Measurements from ENCODE around the gene CTNNA3. TPM values are rescaled to one million over a fixed set of nuclear protein-coding genes. Genes with fewer than 3 reads are reported as not detected.
"Not testable (repeated sequence)": the region's sequence is repeated elsewhere in the genome, so short reads cannot be mapped to it uniquely, and the experiment has no call there.

CTNNA3 gene
- total RNA-seq, result not detected
- polyA plus RNA-seq, result not detected
- 0 to 2.0 (median 0.21) reads per million in 6 experiments for total RNA-seq

DNA sequence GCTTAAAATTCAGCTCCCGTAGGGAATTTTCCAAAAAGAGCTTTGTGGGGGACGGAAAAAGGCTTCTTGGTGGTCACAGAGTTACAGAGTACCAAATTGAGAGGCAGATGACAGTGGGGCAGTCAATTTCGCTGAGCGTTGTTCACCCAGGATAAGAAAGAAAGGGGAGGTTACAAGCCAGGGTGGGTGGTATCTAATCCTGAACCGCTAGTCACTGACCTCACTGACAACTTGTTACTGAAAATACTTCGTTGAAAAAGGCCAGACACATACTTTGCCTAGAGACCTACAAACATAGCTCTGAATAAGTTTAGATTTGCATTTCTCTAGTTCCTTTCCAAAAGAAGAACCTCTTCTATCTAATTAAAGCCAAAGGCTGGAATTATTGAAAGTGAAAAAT, at the start of gene CTNNA3:
Gene CTNNA3 (minus strand): TSS at position 167 of the 400 bp plus-strand sequence.
- ATAC-seq (no peak), DNase-seq (no peak)
- Mint-ChIP-seq H3K27me3 (peaks cover 12 to 37% (median 25%) of the 10 kb centered on the region in 5 donors), H3K4me1 (peaks cover 0 to 6% (median 0%) of the 10 kb centered on the region in 4 donors), H3K4me3 (no peak within 1 kb of the TSS), H3K9me3 (peaks cover 0 to 2% (median 0%) of the 10 kb centered on the region in 9 donors), H3K36me3 (peaks cover 0 to under 1% (median 0%) of the 10 kb centered on the region in 3 donors), H3K27ac (peak within 1 kb of the TSS in 1 of 10 donors; percentile 28)
- POLR2A ChIA-PET, result no interaction called here

DNA sequence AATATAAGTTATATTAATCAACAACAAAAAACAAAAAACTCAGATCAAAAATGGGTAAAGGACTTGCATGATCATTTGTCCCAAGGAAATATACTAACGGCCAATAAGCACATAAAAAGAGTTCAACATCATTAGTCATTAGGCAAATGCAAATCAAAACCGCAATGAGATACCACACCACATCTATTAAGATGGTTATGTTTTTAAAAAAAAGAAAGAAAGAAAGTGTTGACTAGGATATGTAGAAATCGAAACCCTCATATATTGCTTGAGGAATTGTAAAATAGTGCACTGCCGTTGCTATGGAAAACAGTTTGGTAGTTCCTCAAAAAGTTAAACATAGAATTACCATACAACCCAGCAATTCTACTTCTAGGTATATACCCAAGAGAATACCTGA, 39.4 kb upstream of the CTNNA3 start:
- Mint-ChIP-seq H3K4me3 (no peak overlapping the region), H3K4me1 (peaks cover 0 to 2% (median 0%) of the 10 kb centered on the region in 4 donors), H3K27ac (no peak overlapping the region), H3K27me3 (peaks cover 2 to 19% (median 10%) of the 10 kb centered on the region in 5 donors), H3K36me3 (peaks cover 1 to 5% (median 2%) of the 10 kb centered on the region in 3 donors), H3K9me3 (peaks cover 0 to 12% (median 6%) of the 10 kb centered on the region in 9 donors)
- DNase-seq (no peak), ATAC-seq (no peak)
- POLR2A ChIA-PET, result no interaction called here

DNA sequence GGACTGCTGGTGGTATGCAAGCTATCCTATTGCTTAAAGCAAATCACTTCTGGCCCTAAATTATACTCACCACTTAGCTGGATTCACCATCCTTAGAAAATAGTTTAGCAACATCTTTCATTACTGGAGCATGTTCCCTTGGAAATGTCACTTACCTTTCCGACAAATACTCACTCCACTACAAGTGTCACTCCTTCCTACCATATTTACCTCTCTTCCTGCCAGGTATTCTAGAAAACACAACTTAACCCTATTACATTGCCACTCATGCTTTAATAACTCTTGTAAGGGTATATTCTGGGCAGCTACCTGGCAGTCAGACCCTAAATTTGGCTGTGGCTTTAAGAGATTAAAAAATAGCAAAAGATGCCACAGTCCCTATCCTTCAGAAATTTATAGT, 37.5 kb upstream of the CTNNA3 start:
- ATAC-seq (no peak), DNase-seq (no peak)
- peaks cover 0 to 4% (median 0%) of the 10 kb centered on the region in 9 donors for H3K9me3 Mint-ChIP-seq
- H3K4me3 Mint-ChIP-seq, result no peak overlapping the region
- H3K27ac Mint-ChIP-seq, result no peak overlapping the region
- H3K4me1 Mint-ChIP-seq, result peaks cover 0 to 4% (median 0%) of the 10 kb centered on the region in 4 donors
- POLR2A ChIA-PET, result no interaction called here
- H3K27me3 Mint-ChIP-seq, result peaks cover 2 to 21% (median 7%) of the 10 kb centered on the region in 5 donors
- peaks cover 0 to 5% (median under 1%) of the 10 kb centered on the region in 3 donors for H3K36me3 Mint-ChIP-seq

DNA sequence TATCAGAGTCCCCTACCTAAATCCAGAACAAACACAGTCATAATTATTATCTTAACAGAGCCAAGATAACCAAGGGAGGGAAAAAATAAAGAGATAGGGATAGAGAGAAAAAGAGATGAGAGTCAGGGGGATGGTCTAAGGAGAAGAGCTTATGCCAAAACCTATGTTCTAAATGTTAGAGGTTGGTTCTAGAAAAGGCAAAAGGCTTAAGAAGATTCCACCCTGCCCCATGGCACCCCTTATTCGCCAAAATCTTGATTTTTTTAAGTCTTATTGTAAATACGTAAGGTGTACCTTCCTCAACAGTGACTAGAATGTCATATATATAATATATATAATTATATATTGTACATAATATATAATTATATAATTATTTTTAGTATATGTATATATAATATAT, 29.6 kb upstream of the CTNNA3 start:
- Mint-ChIP-seq H3K4me1 (peaks cover 0 to 3% (median 0%) of the 10 kb centered on the region in 4 donors), H3K9me3 (no peaks in the 10 kb centered on the region), H3K27ac (no peak overlapping the region), H3K4me3 (no peak overlapping the region), H3K36me3 (no peaks in the 10 kb centered on the region), H3K27me3 (peaks cover 0 to 10% (median 3%) of the 10 kb centered on the region in 5 donors)
- ATAC-seq (no peak), DNase-seq (no peak)
- POLR2A ChIA-PET, result no interaction called here

DNA sequence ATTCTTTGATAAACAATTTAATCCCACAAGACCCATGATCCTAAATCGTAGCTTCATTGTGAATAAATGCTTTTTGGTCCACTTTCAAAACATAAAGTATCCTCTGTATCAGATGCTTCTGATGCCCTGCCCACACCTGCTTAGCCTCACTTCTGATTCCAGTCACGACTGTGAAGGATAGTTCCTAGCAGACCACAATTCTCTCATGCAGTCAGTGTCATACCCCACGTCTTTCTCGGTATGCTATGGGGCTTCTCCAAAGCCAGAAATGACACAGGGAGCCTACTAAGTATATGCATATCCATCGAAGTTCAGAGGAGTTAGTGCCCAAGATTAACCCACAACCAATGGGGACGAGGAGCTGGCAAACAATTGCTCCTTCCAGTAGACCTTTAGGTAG, 27.6 kb upstream of the CTNNA3 start:
- no peak for ATAC-seq
- peak overlapping the region in 1 of 10 donors; percentile 26 for H3K27ac Mint-ChIP-seq

DNA sequence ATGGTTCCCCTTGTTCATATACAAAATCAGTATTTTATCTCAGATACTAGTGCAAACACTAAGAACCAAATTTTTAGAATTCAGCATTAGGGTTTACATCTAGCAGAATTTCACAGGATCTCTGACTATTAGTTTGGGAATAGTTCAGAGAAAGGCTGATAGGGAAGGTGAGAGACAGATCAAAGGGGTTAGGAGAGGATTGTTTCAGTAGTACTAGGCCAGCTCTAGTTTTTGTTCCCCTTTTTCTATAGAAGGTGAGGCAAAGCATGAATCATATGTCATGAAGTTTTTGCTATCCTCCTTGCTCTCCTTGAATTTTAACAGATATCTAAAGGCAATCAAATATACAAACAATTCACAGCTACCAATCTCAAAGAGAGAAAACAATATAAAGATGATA, 26.1 kb upstream of the CTNNA3 start:
- DNase-seq, result no peak
- Mint-ChIP-seq H3K4me3 (no peak overlapping the region), H3K36me3 (no peaks in the 10 kb centered on the region), H3K4me1 (no peaks in the 10 kb centered on the region), H3K27ac (no peak overlapping the region), H3K9me3 (peaks cover 0 to 3% (median 0%) of the 10 kb centered on the region in 9 donors), H3K27me3 (peaks cover 0 to 10% (median 0%) of the 10 kb centered on the region in 5 donors)
- POLR2A ChIA-PET, result no interaction called here
- ATAC-seq, result no peak

More for the DNA sequence above, 27.6 kb upstream of the CTNNA3 start:
- Mint-ChIP-seq H3K9me3 (no peaks in the 10 kb centered on the region), H3K4me1 (no peaks in the 10 kb centered on the region), H3K4me3 (no peak overlapping the region), H3K36me3 (no peaks in the 10 kb centered on the region), H3K27me3 (peaks cover 0 to 10% (median 0%) of the 10 kb centered on the region in 5 donors)
- no peak for DNase-seq
- POLR2A ChIA-PET, result no interaction called here

DNA sequence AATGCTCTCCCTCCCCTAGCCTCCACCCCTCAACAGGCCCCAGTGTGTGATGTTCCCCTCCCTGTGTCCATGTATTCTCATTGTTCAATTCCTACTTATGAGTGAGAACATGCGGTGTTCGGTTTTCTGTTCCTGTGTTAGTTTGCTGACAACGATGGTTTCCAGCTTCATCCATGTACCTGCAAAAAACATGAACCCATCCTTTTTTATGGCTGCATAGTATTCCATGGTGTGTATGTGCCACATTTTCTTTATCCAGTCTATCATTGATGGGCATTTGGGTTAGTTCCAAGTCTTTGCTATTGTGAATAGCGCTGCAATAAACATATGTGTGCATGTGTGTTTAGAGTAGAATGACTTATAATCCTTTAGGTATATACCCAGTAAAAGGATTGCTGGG, 20.5 kb upstream of the CTNNA3 start:
- H3K27me3 Mint-ChIP-seq, H3K4me3 Mint-ChIP-seq, H3K4me1 Mint-ChIP-seq, DNase-seq, POLR2A ChIA-PET, H3K36me3 Mint-ChIP-seq, ATAC-seq, H3K27ac Mint-ChIP-seq: not testable (repeated sequence)
- peaks cover 0 to 38% (median 0%) of the 10 kb centered on the region in 9 donors for H3K9me3 Mint-ChIP-seq

DNA sequence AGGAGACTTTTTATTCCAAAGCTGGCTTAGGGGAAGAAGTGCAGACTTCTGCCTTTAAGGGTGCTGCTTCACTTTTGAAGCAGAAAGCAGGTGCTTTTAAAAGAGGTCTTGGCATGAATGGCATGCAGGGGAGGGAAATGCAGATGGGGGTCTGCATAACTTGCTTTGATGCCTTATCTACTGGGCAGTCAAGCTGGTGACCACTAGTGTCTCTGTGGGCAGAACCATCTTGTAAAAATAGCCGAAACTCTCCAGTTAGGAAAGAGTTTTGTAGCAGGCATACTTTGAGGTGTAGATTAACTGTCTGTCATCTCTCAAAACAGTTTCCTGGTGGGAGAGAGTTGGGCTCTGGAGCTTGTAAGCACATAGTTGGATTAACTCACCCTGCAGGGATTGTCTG, 9.9 kb upstream of the CTNNA3 start:
- peaks cover 0 to 20% (median 7%) of the 10 kb centered on the region in 9 donors for H3K9me3 Mint-ChIP-seq
- POLR2A ChIA-PET, result no interaction called here
- H3K4me3 Mint-ChIP-seq, result no peak overlapping the region
- no peak for DNase-seq
- no peaks in the 10 kb centered on the region for H3K4me1 Mint-ChIP-seq
- peaks cover 0 to 10% (median 1%) of the 10 kb centered on the region in 3 donors for H3K36me3 Mint-ChIP-seq
- ATAC-seq, result no peak
- H3K27me3 Mint-ChIP-seq, result peaks cover 6 to 13% (median 10%) of the 10 kb centered on the region in 5 donors
- peak overlapping the region in 2 of 10 donors; percentile 1 to 30 for H3K27ac Mint-ChIP-seq

DNA sequence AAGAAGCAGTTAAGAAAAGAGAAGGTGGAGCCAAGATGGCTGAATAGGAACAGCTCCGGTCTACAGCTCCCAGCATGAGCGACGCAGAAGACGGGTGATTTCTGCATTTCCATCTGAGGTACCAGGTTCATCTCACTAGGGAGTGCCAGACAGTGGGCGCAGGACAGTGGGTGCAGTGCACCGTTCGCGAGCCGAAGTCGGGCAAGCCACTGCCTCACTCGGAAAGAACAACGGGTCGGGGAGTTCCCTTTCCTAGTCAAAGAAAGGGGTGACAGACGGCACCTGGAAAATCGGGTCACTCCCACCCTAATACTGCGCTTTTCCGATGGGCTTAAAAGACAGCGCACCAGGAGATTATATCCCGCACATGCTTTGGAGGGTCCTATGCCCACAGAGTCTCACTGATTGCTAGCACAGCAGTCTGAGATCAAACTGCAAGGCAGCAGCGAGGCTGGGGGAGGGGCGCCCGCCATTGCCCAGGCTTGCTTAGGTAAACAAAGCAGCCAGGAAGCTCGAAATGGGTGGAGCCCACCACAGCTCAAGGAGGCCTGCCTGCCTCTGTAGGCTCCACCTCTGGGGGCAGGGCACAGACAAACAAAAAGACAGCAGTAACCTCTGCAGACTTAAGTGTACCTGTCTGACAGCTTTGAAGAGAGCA, 3.7 kb upstream of the CTNNA3 start:
- H3K27ac Mint-ChIP-seq, ATAC-seq, DNase-seq, H3K36me3 Mint-ChIP-seq, POLR2A ChIA-PET, H3K4me1 Mint-ChIP-seq, H3K4me3 Mint-ChIP-seq: not testable (repeated sequence)
- Mint-ChIP-seq H3K9me3 (peaks cover 0 to 11% (median under 1%) of the 10 kb centered on the region in 9 donors), H3K27me3 (peaks cover 14 to 34% (median 26%) of the 10 kb centered on the region in 5 donors)

DNA sequence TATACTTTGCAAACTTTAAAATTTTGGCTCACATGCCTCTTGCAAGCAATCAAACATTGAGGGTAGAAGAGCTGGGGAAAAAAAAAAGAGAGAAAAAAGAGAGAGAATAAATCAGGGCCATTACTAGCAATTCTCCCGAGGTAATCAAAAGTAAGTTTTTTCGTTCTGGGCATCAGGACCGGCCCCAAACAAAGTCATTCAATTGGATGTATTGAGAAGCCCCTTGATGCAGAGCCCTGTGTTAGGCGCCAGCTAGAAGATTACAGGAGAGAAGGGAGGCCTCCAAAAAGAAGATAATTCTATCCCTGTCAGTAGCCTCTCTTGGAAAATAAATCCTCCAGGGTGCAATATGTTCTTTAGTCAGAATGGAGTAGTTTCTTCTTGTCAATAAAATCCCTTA, 2.2 kb upstream of the CTNNA3 start:
- ATAC-seq (no peak), DNase-seq (no peak)
- Mint-ChIP-seq H3K27ac (no peak overlapping the region), H3K36me3 (peaks cover 0 to 6% (median 0%) of the 10 kb centered on the region in 3 donors), H3K4me1 (peaks cover 0 to 6% (median 0%) of the 10 kb centered on the region in 4 donors), H3K9me3 (peaks cover 0 to 7% (median 0%) of the 10 kb centered on the region in 9 donors), H3K27me3 (peaks cover 16 to 43% (median 30%) of the 10 kb centered on the region in 5 donors), H3K4me3 (peak overlapping the region in 1 of 10 donors; percentile 22)
- POLR2A ChIA-PET, result interaction anchor here (1.8 to 1.9 kb wide), 2 partner anchors 66 to 82 kb away, joined by 5 to 9 read pairs; no protein-coding TSS in a partner anchor

DNA sequence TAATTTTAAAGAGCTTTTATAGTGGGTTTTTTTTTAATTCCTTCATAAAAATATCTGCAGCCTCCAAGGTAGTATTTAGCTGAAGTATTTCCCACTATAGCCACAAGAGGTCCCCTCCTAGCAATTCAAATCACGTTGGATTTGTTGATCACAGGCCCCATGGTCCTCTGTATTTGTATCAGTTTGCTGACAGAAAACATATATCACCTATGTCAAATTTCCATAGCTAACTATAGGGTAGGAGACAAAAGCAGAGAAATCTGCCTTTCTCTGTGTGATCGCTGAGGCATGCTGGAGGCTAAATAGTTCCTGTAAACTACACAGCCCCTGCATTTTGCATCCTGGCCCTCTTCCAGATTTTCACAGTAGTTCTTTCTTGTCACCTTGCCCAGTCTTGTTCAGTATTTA, 1.7 kb upstream of the CTNNA3 start:
- Mint-ChIP-seq H3K36me3 (peaks cover 0 to 6% (median 0%) of the 10 kb centered on the region in 3 donors), H3K27ac (no peak overlapping the region), H3K4me3 (peak overlapping the region in 1 of 10 donors; percentile 22), H3K9me3 (peaks cover 0 to 5% (median 0%) of the 10 kb centered on the region in 9 donors), H3K4me1 (peaks cover 0 to 6% (median 0%) of the 10 kb centered on the region in 4 donors), H3K27me3 (peaks cover 16 to 45% (median 30%) of the 10 kb centered on the region in 5 donors)
- DNase-seq (peak in 6 of 10 donors; percentile 8 to 59 (median 38)), ATAC-seq (peak; percentile 68 to 77)
- POLR2A ChIA-PET, result interaction anchor here (1.8 to 1.9 kb wide), 2 partner anchors 66 to 82 kb away, joined by 5 to 9 read pairs; no protein-coding TSS in a partner anchor

DNA sequence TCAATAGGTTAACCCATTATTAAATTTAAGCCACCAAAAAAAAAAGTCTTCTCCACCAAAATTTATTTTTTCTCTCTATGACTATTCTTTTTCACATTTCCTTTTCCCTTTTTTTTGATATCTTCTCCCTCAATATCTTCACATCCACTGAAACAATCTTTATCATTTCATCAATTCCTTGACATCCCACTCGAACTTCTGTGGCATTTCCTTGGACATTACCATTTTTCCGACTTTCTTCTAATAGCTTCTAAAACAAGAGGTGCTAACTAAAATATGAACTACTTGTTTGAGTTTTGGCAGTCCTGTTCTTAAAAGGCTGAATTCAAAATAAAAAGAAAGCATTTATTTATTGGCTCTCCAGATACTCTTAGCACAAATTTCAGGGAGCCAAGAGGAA, 684 bp upstream of the CTNNA3 start:
- peaks cover 0 to 2% (median 0%) of the 10 kb centered on the region in 3 donors for H3K36me3 Mint-ChIP-seq
- peaks cover 0 to 4% (median 0%) of the 10 kb centered on the region in 9 donors for H3K9me3 Mint-ChIP-seq
- H3K27ac Mint-ChIP-seq, result no peak overlapping the region
- ATAC-seq (no peak), DNase-seq (no peak)
- POLR2A ChIA-PET, result interaction anchor here (1.8 kb wide), 1 partner anchor 83 kb away, joined by 5 read pairs; no protein-coding TSS in a partner anchor
- no peak overlapping the region for H3K4me3 Mint-ChIP-seq
- H3K4me1 Mint-ChIP-seq, result peaks cover 0 to 6% (median 0%) of the 10 kb centered on the region in 4 donors
- H3K27me3 Mint-ChIP-seq, result peaks cover 13 to 37% (median 27%) of the 10 kb centered on the region in 5 donors

DNA sequence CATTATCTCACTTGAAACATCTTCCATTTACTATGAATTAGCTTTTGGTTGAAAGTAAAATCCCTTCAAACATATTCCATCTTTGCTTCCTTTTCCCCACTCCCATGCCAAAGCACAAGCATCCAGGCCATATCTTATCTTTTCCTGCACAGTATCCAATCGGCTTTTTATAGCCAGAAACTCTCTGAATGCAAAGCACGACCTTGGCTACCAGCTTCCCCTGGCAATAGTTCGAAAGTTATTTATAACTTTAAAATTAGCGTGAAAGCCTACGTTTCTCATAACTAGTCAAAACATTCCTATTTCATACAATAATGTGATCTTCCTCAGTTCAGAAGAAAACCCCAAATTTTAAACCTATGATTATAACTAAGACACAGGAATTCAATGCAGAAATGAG, 440 bp downstream of the CTNNA3 start:
- H3K27me3 Mint-ChIP-seq, result peaks cover 12 to 37% (median 21%) of the 10 kb centered on the region in 5 donors
- no peak overlapping the region for H3K4me3 Mint-ChIP-seq
- H3K9me3 Mint-ChIP-seq, result no peaks in the 10 kb centered on the region
- POLR2A ChIA-PET, result no interaction called here
- no peak for DNase-seq
- ATAC-seq, result no peak
- peak overlapping the region in 1 of 10 donors; percentile 28 for H3K27ac Mint-ChIP-seq
- no peaks in the 10 kb centered on the region for H3K36me3 Mint-ChIP-seq
- peaks cover 0 to 6% (median 0%) of the 10 kb centered on the region in 4 donors for H3K4me1 Mint-ChIP-seq

All from naive thymus-derived CD8-positive, alpha-beta T cell (primary cell).